GM12878 (cell line): Measurements from ENCODE around the gene MGAT4B. TPM values are rescaled to one million over a fixed set of nuclear protein-coding genes. Genes with fewer than 3 reads are reported as not detected.

Source experiments
- ATAC-seq: fragments of 200-7000 bp; cut with Tn5 transposase; 3 replicates; pipeline ENCODE4 v1.9.1; 2020; ENCODE audit warnings: mild to moderate bottlenecking, moderate library complexity
- BruUV-seq: library from RNA; stranded (reverse); fragments of 400-500 nt; replicated peaks from 2 replicates; lab custom pipeline; 2021; lab: Mats Ljungman, UMichigan
- CTCF ChIA-PET: fragments of 300-600 bp; sonication (Branson Sonifier 250); formaldehyde crosslinking; extraction: SDS; loops from one replicate; lab custom pipeline; 2021; ENCODE audit warnings: inconsistent platforms; lab: Yijun Ruan, JAX
- POLR2A ChIA-PET: fragments of 350-600 bp; formaldehyde crosslinking; extraction: SDS; loops from one replicate; lab custom pipeline; 2021; ENCODE audit warnings: inconsistent platforms; lab: Charles Lee
- RAD21 ChIA-PET: fragments of 300-600 bp; sonication (Branson Sonifier 250); formaldehyde crosslinking; loops from one replicate; lab custom pipeline; 2023; ENCODE audit warnings: antibody characterized with exemption; ENCODE audit not compliant: unreplicated experiment; lab: Charles Lee
- SMC1A ChIA-PET: fragments of 300-600 bp; sonication (Branson Sonifier 250); formaldehyde crosslinking; loops from one replicate; lab custom pipeline; 2023; ENCODE audit not compliant: unreplicated experiment, uncharacterized antibody; lab: Charles Lee
- DNase-seq: peaks from one replicate; pipeline ENCODE4 v3.0.0-alpha.2; 2011; ENCODE audit warnings: low read depth, low spot score
- FAIRE-seq: peaks from 3 replicates; lab custom pipeline; 2011; peaks lifted over from hg19 to GRCh38; lab: Jason Lieb, UNC
- H2AFZ ChIP-seq: 2 replicates; pipeline ENCODE4 v1.6.0; 2011; ENCODE audit warnings: low read depth, low read length, control low read depth; ENCODE audit not compliant: control insufficient read depth
- H3K27ac ChIP-seq: 2 replicates; pipeline ENCODE4 v1.5.1; 2011; ENCODE audit warnings: control low read depth; ENCODE audit not compliant: control insufficient read depth, insufficient read depth
- H3K27me3 ChIP-seq, 2 experiments: replicated peaks in 1 of 2; 2 replicates each; pipeline versions ENCODE4 v1.6.0 to v1.6.1; 2011; ENCODE audit warnings: low read length in 1 of 2; ENCODE audit not compliant: control insufficient read depth in 2 of 2, insufficient read depth in 2 of 2
- H3K36me3 ChIP-seq, 2 experiments: 2 replicates each; pipeline ENCODE4 v1.5.1; 2011; ENCODE audit warnings: low read length in 1 of 2; ENCODE audit not compliant: control insufficient read depth in 2 of 2, insufficient read depth in 2 of 2
- H3K4me1 ChIP-seq: 2 replicates; pipeline ENCODE4 v1.6.1; 2011; ENCODE audit warnings: mild to moderate bottlenecking, low read length, moderate library complexity, mixed read lengths; ENCODE audit not compliant: control insufficient read depth, insufficient read depth
- H3K4me2 ChIP-seq: 2 replicates; pipeline ENCODE4 v1.6.0; 2011; ENCODE audit warnings: control low read depth; ENCODE audit not compliant: control insufficient read depth, insufficient read depth
- H3K4me3 ChIP-seq: fragments of 200-600 bp; sonication (generic); 2 replicates; pipeline ENCODE4 v1.5.1; 2016
- H3K79me2 ChIP-seq: 2 replicates; pipeline ENCODE4 v1.6.0; 2011; ENCODE audit warnings: low read length; ENCODE audit not compliant: control insufficient read depth, insufficient read depth
- H3K9ac ChIP-seq: 2 replicates; pipeline ENCODE4 v1.8.0; 2011; ENCODE audit warnings: low read length, control low read depth, mixed read lengths; ENCODE audit not compliant: control insufficient read depth, insufficient read depth
- H3K9me3 ChIP-seq: replicated peaks from 3 replicates; pipeline ENCODE4 v1.5.1; 2011; ENCODE audit warnings: mild to moderate bottlenecking, low read length; ENCODE audit not compliant: control insufficient read depth, insufficient read depth
- H4K20me1 ChIP-seq: 2 replicates; pipeline ENCODE4 v1.6.0; 2011; ENCODE audit not compliant: control insufficient read depth, insufficient read depth
- CBX5 ChIP-seq: sonication (generic); IDR thresholded peaks from 2 replicates; pipeline ENCODE4 v1.6.1; 2016; ENCODE audit warnings: low read depth, moderate library complexity, mild to moderate bottlenecking, inconsistent platforms
- HDGF ChIP-seq: fragments of 450-650 bp; IDR thresholded peaks from 2 replicates; pipeline ENCODE4 v1.6.1; 2016; ENCODE audit warnings: antibody characterized with exemption
- JUND ChIP-seq: IDR thresholded peaks from 2 replicates; pipeline ENCODE4 v1.6.1; 2012; ENCODE audit warnings: low read depth, mild to moderate bottlenecking, low read length, improper control_type of control experiment, moderate library complexity
- KAT2A ChIP-seq: conservative IDR thresholded peaks from 2 replicates; pipeline ENCODE4 v1.6.1; 2011; ENCODE audit warnings: low read depth, low read length; ENCODE audit not compliant: control insufficient read depth
- MLLT1 ChIP-seq: fragments of 450-650 bp; IDR thresholded peaks from 2 replicates; pipeline ENCODE4 v1.6.1; 2016; ENCODE audit warnings: mild to moderate bottlenecking
- NFYB ChIP-seq: IDR thresholded peaks from 2 replicates; pipeline ENCODE4 v1.6.1; 2011; ENCODE audit warnings: low read depth, mild to moderate bottlenecking, low read length, improper control_type of control experiment, moderate library complexity; ENCODE audit not compliant: insufficient read depth
- POLR2AphosphoS2 ChIP-seq: IDR thresholded peaks from 2 replicates; pipeline ENCODE4 v1.6.1; 2011; ENCODE audit warnings: low read depth, mild to moderate bottlenecking, low read length, improper control_type of control experiment, moderate library complexity
- SIX5 ChIP-seq: IDR thresholded peaks from 2 replicates; pipeline ENCODE4 v1.6.1; 2011; ENCODE audit warnings: mild to moderate bottlenecking, low read depth, low read length, moderate library complexity; ENCODE audit not compliant: severe bottlenecking
- ZNF24 ChIP-seq: fragments of 450-650 bp; IDR thresholded peaks from 2 replicates; pipeline ENCODE4 v1.6.1; 2017; ENCODE audit warnings: antibody characterized with exemption, mild to moderate bottlenecking
- WGBS: methylation state at CpG from one replicate; pipeline ENCODE4 v1.1.6; 2016; ENCODE audit warnings: low lambda C conversion rate; ENCODE audit not compliant: insufficient replicate concordance, insufficient coverage; ENCODE audit errors: missing lambda C conversion rate; 5-methylcytosine and 5-hydroxymethylcytosine counted together
- in situ Hi-C: fragments of 300-500 bp; cut with MboI; formaldehyde crosslinking; loops from 9 replicates; pipeline ENCODE4 v1.14.3; 2018; ENCODE audit warnings: mixed read lengths
- intact Hi-C: fragments of 100-400 bp; cut with micrococcal nuclease; formaldehyde crosslinking; loops from one replicate; pipeline ENCODE4 v1.14.2; 2022; ENCODE audit not compliant: unreplicated experiment
- polyA plus RNA-seq, 11 experiments: library from polyadenylated mRNA; depleted of rRNA in 4 of 11; unstranded in 6 of 11; stranded (reverse) in 5 of 11; fragments of >200 nt; fragmentation: Nextera tagmentation in 4 of 11; fragmentation: Illumina TruSeq in 1 of 11; extraction: Ambion mirVana in 4 of 11; extraction: Trizol in 1 of 11; gene quantifications; 1 replicate in 1 of 11; 2 replicates in 10 of 11; pipeline versions ENCODE4 v1.2.1 to v1.2.3, GENCODE V29; 2011 to 2016; ENCODE audit warnings: inconsistent platforms in 2 of 11, missing spikeins in 2 of 11, low read depth in 1 of 11
- total RNA-seq, 4 experiments: library from RNA; depleted of rRNA in 3 of 4; stranded (reverse); fragments of >200 nt in 3 of 4; fragmentation: Illumina TruSeq in 1 of 4; extraction: Trizol in 1 of 4; gene quantifications; 2 replicates each; pipeline versions ENCODE4 v1.2.1 to v1.2.3, GENCODE V29; 2013 to 2021
- TF ChIP-seq, protein P1 (sequence below): IDR thresholded peaks from 2 replicates; pipeline ENCODE4 v1.6.1; 2011; ENCODE audit warnings: low read depth, mild to moderate bottlenecking, low read length, moderate library complexity, borderline replicate concordance; ENCODE audit errors: extremely low read depth
- TF ChIP-seq, protein P2 (sequence below): IDR thresholded peaks from 2 replicates; pipeline ENCODE4 v1.6.1; 2011; ENCODE audit warnings: low read depth, low read length, improper control_type of control experiment, borderline replicate concordance

Gene MGAT4B
- total and polyA plus RNA-seq, 10 of the 15 experiments (the other 5 are each of a cell fraction or from before 2014, with no cell fraction given), result 0.60 to 82.5 (median 34.4) TPM; not detected in 1

- Histone ChIP-seq H3K4me2 (no peak overlapping the region), H3K79me2 (no peaks in the 10 kb centered on the region; the same call in 1 of the 2 replicates), H4K20me1 (no peaks in the 10 kb centered on the region), H2AFZ (no peak overlapping the region), H3K9ac (no peak overlapping the region), H3K27me3 (no peaks in the 10 kb centered on the region), H3K9me3 (no peaks in the 10 kb centered on the region), H3K36me3 (peaks cover 0 to 13% of the 10 kb centered on the region in 2 experiments; a peak in 2 of 4 replicates), H3K27ac (no peak overlapping the region), H3K4me3 (no peak overlapping the region), H3K4me1 (peaks cover 23% of the 10 kb centered on the region)
- POLR2A ChIA-PET, result no interaction called here
- WGBS, result 95% methylated on average over 30 of the region's 30 CpGs
- in situ Hi-C loops, result loop anchor here (25.0 kb wide), 1 partner anchor 290 kb away; no protein-coding TSS in a partner anchor
- FAIRE-seq (no peak), DNase-seq (no peak), ATAC-seq (no peak)
- no TSS peak for BruUV-seq
- intact Hi-C loops, result loop anchor here (5.0 kb wide), 1 partner anchor 35 kb away; no protein-coding TSS in a partner anchor
- TF ChIP-seq, protein P1, sequence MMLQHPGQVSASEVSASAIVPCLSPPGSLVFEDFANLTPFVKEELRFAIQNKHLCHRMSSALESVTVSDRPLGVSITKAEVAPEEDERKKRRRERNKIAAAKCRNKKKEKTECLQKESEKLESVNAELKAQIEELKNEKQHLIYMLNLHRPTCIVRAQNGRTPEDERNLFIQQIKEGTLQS, result no peak
- CTCF ChIA-PET, result interaction anchor here (0.6 to 2.5 kb wide), 6 partner anchors 8 to 114 kb away, joined by 3 to 16 read pairs (median 4); partner anchors contain the start of gene MRNIP
- RAD21 ChIA-PET, result interaction anchor here (2.2 kb wide), 1 partner anchor 35 kb away, joined by 8 read pairs; no protein-coding TSS in a partner anchor
- SMC1A ChIA-PET, result interaction anchor here (1.0 kb wide), 1 partner anchor 20 kb away, joined by 4 read pairs; no protein-coding TSS in a partner anchor
These were observed 8.9 kb downstream of the MGAT4B start for GRCh38 chr5:179797741-179798140.

GRCh38 chr5:179796877-179797608 lies 9.6 kb downstream of the MGAT4B start:
- peaks cover 0 to 13% of the 10 kb centered on the region in 2 experiments; a peak in 2 of 4 replicates for H3K36me3 ChIP-seq
- H3K4me2 ChIP-seq, result peak overlapping the region; percentile 96; the same call in 1 of the 2 replicates
- no peak for DNase-seq
- no peaks in the 10 kb centered on the region for H3K9me3 ChIP-seq
- peak overlapping the region; percentile 10; the same call in 1 of the 2 replicates for H3K27ac ChIP-seq
- BruUV-seq, result no TSS peak
- H4K20me1 ChIP-seq, result no peaks in the 10 kb centered on the region
- H3K4me1 ChIP-seq, result peaks cover 23% of the 10 kb centered on the region
- ChIA-PET SMC1A (interaction anchor here (0.9 to 1.6 kb wide), 4 partner anchors 20 to 119 kb away, joined by 3 read pairs; no protein-coding TSS in a partner anchor), RAD21 (interaction anchor here (1.1 to 2.2 kb wide), 2 partner anchors 23 to 35 kb away, joined by 3 to 8 read pairs; no protein-coding TSS in a partner anchor), CTCF (interaction anchor here (0.5 to 2.5 kb wide), 8 partner anchors 8 to 159 kb away, joined by 3 to 16 read pairs (median 4); partner anchors contain the start of gene MRNIP), POLR2A (no interaction called here)
- no peaks in the 10 kb centered on the region for H3K27me3 ChIP-seq
- 86% methylated on average over 21 of the region's 21 CpGs for WGBS
- no peaks in the 10 kb centered on the region for H3K79me2 ChIP-seq
- FAIRE-seq, result no peak
- no peak overlapping the region for H3K4me3 ChIP-seq
- in situ Hi-C loops, result loop anchor here (25.0 kb wide), 1 partner anchor 290 kb away; no protein-coding TSS in a partner anchor
- H3K9ac ChIP-seq, result no peak overlapping the region
- intact Hi-C loops, result loop anchor here (5.0 kb wide), 1 partner anchor 35 kb away; no protein-coding TSS in a partner anchor
- ATAC-seq, result no peak
- peak overlapping the region; percentile 22 for H2AFZ ChIP-seq
- TF ChIP-seq HDGF (no peak), CBX5 (no peak), NFYB (no peak), JUND (no peak), POLR2AphosphoS2 (no peak), SIX5 (no peak), ZNF24 (no peak), MLLT1 (no peak), KAT2A (no peak)
- TF ChIP-seq, protein P2, sequence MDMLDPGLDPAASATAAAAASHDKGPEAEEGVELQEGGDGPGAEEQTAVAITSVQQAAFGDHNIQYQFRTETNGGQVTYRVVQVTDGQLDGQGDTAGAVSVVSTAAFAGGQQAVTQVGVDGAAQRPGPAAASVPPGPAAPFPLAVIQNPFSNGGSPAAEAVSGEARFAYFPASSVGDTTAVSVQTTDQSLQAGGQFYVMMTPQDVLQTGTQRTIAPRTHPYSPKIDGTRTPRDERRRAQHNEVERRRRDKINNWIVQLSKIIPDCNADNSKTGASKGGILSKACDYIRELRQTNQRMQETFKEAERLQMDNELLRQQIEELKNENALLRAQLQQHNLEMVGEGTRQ, result no peak
